Measurements from ENCODE around the gene CHRNG. TPM values are rescaled to one million over a fixed set of nuclear protein-coding genes. Genes with fewer than 3 reads are reported as not detected.
A peak's percentile ranks its signal among the peaks of the same experiment; 100 is the strongest.

CHRNG gene
- total RNA-seq, 1 donor from 2014 or later = not detected

DNA sequence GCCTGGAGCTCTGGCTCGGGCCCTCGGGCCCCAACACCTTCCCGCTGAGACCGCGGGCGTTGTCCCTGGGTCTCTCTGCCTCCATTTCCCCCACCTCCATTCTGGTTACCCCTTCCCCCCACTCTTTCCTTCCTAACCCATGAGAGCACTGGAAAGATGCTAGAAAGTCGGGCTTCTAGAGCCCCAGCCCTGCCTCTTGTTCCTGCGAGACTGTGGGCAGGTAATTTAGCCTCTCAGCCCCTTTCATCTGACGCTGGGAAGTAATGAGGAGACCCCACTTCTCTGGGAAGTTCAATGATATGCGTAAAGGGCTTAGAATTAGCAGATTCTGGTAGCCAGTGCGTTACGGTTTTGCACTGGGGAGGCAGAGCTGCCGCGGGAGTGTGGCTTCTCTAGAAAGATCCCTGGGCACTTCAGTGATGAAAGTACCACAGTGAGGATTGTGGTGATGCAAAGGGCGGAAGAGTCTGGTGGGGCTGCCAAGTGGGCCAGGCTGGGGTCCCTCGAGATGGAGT is 35.6 kb upstream of the CHRNG start:
- ATAC-seq (ENCODE audit: poor library complexity) (no peak), DNase-seq (no peak)
- intact Hi-C loops (cut with DNase I) = no loop called here

- no peak for ATAC-seq (ENCODE audit: poor library complexity)
- no peak for DNase-seq
- intact Hi-C loops (cut with DNase I) = no loop called here
Observed at GRCh38 chr2:232504438-232504837, 35.1 kb upstream of the CHRNG start.

DNA sequence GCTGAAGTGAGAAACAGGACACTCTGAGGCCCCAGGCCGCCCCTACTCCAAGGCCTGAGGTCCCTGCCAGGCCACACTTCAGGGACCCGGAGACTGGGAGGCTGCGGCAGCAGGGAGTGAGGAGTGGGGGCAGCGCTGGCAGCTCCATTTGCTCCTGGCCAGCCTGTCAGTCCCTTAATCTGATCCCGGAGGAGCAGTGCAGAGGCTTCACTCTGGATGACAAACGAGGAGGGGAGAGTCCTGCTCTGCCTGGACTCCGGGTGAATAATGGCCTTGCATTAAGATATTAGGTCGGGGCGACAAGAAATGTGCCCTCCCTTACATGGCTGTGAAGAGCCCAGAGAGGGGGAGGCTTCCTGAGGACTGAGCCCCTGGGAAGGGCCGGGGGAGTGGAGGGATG is 33.6 kb upstream of the CHRNG start:
- no peak for DNase-seq
- intact Hi-C loops (cut with DNase I) = no loop called here
- ATAC-seq (ENCODE audit: poor library complexity) = no peak

- no peak for ATAC-seq (ENCODE audit: poor library complexity)
- DNase-seq = no peak
- intact Hi-C loops (cut with DNase I) = no loop called here
Observed at GRCh38 chr2:232506709-232507108, 32.8 kb upstream of the CHRNG start.

DNA sequence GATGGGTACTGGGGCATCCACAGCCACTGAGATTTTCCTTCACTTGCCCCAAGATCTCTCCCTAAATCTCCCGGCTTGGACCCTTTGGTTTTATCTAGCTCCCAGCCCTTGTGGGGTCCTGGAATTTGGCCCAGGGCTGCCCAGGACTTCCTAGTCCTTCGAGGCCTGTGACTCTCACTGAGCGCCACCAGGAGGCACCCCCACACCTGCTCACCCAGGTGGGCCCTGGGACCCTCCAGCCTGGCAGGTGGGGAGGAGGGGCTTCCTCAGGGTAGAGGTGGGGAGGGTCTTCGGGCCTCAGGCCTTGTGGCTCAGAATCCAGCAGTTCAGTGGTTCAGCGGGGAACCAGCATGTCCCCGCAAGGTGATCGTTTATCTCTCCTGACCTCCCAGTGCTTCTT is 31.2 kb upstream of the CHRNG start:
- DNase-seq (no peak), ATAC-seq (ENCODE audit: poor library complexity) (no peak)
- intact Hi-C loops (cut with DNase I) = no loop called here

DNA sequence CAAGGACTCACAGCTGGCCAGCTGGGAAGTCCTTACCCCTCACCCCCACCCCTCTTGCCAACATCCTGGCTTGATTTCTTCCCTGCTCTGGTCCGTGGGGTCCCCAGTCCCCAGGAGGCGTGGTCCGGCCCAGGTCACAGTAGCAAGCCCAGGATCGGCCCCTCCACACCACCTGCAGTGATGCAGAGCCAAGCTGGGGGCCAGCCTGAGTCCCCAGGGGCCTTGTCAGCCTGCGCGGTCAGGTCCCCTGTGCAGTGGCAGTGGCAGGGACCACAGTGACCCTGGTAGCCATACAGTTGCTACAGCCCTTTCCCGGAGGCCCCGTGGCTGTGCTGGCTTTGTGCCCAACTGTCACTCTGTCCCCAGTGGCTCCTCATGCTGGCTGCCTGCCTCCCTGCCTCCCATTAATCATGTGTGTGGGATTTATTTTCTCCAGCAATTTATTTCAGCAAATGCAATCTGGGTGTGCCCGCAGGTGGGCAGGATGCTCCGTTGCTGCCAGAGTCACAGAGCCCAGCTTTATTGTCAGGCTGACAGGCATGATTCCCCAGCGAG is 28.1 kb upstream of the CHRNG start:
- intact Hi-C loops (cut with DNase I) = no loop called here
- DNase-seq (no peak), ATAC-seq (ENCODE audit: poor library complexity) (peak; percentile 70)

- intact Hi-C loops (cut with DNase I) = no loop called here
- no peak for ATAC-seq (ENCODE audit: poor library complexity)
- DNase-seq = no peak
Observed at GRCh38 chr2:232512602-232513001, 26.9 kb upstream of the CHRNG start.

DNA sequence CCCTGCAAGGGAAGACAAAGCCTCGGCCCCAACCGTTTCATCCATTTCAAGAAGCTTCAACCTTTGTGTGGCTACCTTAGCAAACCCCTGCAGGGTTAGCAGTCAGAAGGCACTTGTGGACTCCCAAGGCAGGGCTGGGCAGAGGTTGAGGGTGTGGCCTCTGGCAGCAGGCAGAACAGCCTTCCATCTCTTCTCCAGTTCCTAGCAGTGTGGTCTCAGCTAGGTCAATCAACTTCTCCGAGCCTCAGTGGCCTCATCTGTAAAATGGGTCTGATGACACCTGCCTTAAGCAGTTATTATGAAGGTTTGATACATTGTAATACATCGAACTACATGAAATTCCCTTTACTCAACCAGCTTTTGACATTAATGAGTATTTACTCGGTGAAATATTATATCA is 26.1 kb upstream of the CHRNG start:
- DNase-seq (no peak), ATAC-seq (ENCODE audit: poor library complexity) (no peak)
- intact Hi-C loops (cut with DNase I) = no loop called here

- ATAC-seq (ENCODE audit: poor library complexity) = no peak
- no peak for DNase-seq
- intact Hi-C loops (cut with DNase I) = no loop called here
Observed at GRCh38 chr2:232515639-232516038, 23.9 kb upstream of the CHRNG start.

GRCh38 chr2:232516551-232516950 is 22.9 kb upstream of the CHRNG start:
- intact Hi-C loops (cut with DNase I) = no loop called here
- no peak for ATAC-seq (ENCODE audit: poor library complexity)
- DNase-seq = no peak

GRCh38 chr2:232518844-232519243 is 20.6 kb upstream of the CHRNG start:
- intact Hi-C loops (cut with DNase I) = no loop called here
- DNase-seq (no peak), ATAC-seq (ENCODE audit: poor library complexity) (no peak)

- DNase-seq (no peak), ATAC-seq (ENCODE audit: poor library complexity) (no peak)
- intact Hi-C loops (cut with DNase I) = loop anchor here (5.0 kb wide), 2 partner anchors 68 to 613 kb away; no protein-coding TSS in a partner anchor
Observed at GRCh38 chr2:232519581-232520438, 19.7 kb upstream of the CHRNG start, which contains the start of gene PRSS56. Gene PRSS56 (plus strand): TSS chr2:232520388. CDS start chr2:232520599, 211 bp downstream.

GRCh38 chr2:232520489-232520888 is 19.0 kb upstream of the CHRNG start:
- ATAC-seq (ENCODE audit: poor library complexity) (no peak), DNase-seq (no peak)
- intact Hi-C loops (cut with DNase I) = loop anchor here (5.0 kb wide), 2 partner anchors 68 to 613 kb away; no protein-coding TSS in a partner anchor

DNA sequence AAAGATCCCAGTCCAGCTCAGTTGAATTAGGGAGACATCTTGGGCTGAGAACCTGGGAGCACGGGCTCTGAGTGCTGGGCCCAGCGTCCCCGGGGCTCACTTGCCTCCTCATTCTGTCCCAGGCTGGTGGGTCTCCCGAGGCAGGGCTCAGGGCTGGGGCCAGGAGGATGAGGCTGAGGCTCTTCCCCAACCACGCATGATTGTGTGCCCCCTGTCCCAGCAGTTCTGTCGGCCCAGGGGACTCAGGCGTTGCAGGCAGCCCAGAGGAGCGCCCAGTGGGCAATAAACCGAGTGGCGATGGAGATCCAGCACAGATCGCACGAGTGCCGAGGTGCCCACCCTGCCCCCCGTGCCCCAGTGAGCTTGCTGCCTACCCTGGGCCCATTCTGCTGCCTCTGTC is 18.4 kb upstream of the CHRNG start:
- intact Hi-C loops (cut with DNase I) = loop anchor here (5.0 kb wide), 2 partner anchors 69 to 614 kb away; no protein-coding TSS in a partner anchor
- DNase-seq = no peak

DNA sequence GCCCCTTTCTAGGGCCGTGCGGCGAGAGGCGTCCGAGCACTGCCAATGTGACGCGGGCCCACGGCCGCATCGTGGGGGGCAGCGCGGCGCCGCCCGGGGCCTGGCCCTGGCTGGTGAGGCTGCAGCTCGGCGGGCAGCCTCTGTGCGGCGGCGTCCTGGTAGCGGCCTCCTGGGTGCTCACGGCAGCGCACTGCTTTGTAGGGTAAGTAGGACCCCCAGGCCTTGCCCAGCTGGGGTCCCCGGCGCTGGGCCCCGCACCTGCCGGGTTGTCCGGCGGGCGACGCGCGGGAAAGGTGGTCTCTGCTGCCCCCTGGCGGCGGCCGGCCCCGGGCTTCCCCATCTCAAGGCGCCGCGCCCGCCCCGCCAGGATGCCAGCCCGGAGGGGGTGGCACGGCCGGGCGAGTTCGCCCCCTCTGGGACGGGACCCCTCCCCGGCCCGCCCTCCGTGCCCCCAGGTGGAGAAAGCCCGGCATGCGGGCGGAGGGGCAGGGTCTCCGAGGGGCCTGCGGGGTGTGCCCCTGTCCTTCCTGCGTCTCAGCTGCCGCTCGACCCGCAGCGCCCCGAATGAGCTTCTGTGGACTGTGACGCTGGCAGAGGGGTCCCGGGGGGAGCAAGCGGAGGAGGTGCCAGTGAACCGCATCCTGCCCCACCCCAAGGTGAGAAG is 17.4 kb upstream of the CHRNG start:
- intact Hi-C loops (cut with DNase I) = loop anchor here (5.0 kb wide), 2 partner anchors 70 to 615 kb away; no protein-coding TSS in a partner anchor
- DNase-seq = peak; percentile 80

More for the DNA sequence above, 18.4 kb upstream of the CHRNG start:
- no peak for ATAC-seq (ENCODE audit: poor library complexity)

DNA sequence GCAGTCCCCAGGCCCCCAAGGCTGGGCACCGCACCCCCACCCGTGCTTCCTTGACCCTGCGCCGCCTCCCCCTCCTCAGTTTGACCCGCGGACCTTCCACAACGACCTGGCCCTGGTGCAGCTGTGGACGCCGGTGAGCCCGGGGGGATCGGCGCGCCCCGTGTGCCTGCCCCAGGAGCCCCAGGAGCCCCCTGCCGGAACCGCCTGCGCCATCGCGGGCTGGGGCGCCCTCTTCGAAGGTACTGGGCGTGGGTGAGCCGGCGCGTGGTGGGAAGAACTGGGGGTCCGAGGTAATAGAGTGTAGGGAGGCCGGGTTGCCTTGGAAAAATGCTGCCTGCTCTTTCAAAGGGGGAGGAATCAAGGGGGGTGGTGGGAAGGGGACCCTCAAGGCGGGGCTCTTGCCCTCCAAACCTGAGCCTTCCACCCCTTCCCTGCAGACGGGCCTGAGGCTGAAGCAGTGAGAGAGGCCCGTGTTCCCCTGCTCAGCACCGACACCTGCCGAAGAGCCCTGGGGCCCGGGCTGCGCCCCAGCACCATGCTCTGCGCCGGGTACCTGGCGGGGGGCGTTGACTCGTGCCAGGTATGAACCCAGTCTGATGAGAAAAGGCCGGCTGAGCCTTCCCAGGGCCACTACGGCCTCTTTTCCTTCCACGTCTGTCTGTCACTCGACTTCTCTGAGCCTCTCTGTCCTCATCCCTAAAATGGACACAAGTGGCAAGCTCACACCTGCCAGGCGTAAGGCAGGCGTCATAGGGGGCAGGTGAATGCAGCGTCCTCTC is 16.7 kb upstream of the CHRNG start:
- intact Hi-C loops (cut with DNase I) = loop anchor here (5.0 kb wide), 2 partner anchors 71 to 616 kb away; no protein-coding TSS in a partner anchor
- DNase-seq (no peak), ATAC-seq (ENCODE audit: poor library complexity) (no peak)

More for the DNA sequence above, 17.4 kb upstream of the CHRNG start:
- peak; percentile 65 for ATAC-seq (ENCODE audit: poor library complexity)

DNA sequence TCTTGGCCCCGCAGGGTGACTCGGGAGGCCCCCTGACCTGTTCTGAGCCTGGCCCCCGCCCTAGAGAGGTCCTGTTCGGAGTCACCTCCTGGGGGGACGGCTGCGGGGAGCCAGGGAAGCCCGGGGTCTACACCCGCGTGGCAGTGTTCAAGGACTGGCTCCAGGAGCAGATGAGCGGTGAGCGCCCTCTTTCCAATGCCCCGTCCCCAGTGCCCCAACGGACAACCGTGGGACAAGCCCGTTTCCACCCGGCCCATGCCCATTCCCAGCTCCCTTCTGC is 16.1 kb upstream of the CHRNG start:
- ATAC-seq (ENCODE audit: poor library complexity) = no peak
- intact Hi-C loops (cut with DNase I) = loop anchor here (5.0 kb wide), 2 partner anchors 71 to 616 kb away; no protein-coding TSS in a partner anchor
- no peak for DNase-seq

Data from Right ventricle myocardium superior (tissue), 1 donor.